IPS-15b (cell line): ENCODE measurements around the gene LHPP.

ENCODE experiments used
- H3K27me3 ChIP-seq: one replicate; pipeline ENCODE4 v1.6.1; 2013; ENCODE audit warnings: low read length; ENCODE audit not compliant: control insufficient read depth, insufficient read depth
- H3K36me3 ChIP-seq: one replicate; pipeline ENCODE4 v1.6.1; 2013; ENCODE audit warnings: low read length; ENCODE audit not compliant: control insufficient read depth, insufficient read depth
- H3K4me1 ChIP-seq: one replicate; pipeline ENCODE4 v1.6.1; 2013; ENCODE audit warnings: mild to moderate bottlenecking, low read length; ENCODE audit not compliant: control insufficient read depth, insufficient read depth
- H3K4me3 ChIP-seq: one replicate; pipeline ENCODE4 v1.5.1; 2013; ENCODE audit warnings: low read depth, low read length
- H3K9ac ChIP-seq: one replicate; pipeline ENCODE4 v1.6.1; 2013; ENCODE audit warnings: low read depth, mild to moderate bottlenecking, low read length
- H3K9me3 ChIP-seq: one replicate; pipeline ENCODE4 v1.6.1; 2013; ENCODE audit warnings: mild to moderate bottlenecking, low read length; ENCODE audit not compliant: control insufficient read depth, insufficient read depth

Gene LHPP

GRCh38 chr10:124508907-124509454 is 47.4 kb downstream of the LHPP start:
- Histone ChIP-seq H3K36me3 (no peaks in the 10 kb centered on the region), H3K4me3 (no peak overlapping the region), H3K9me3 (no peaks in the 10 kb centered on the region), H3K27me3 (no peaks in the 10 kb centered on the region), H3K4me1 (no peaks in the 10 kb centered on the region), H3K9ac (no peak overlapping the region)

GRCh38 chr10:124509880-124510632 is 48.4 kb downstream of the LHPP start:
- Histone ChIP-seq H3K27me3 (no peaks in the 10 kb centered on the region), H3K36me3 (no peaks in the 10 kb centered on the region)

GRCh38 chr10:124510759-124511158 is 49.1 kb downstream of the LHPP start:
- no peaks in the 10 kb centered on the region for H3K4me1 ChIP-seq
- no peaks in the 10 kb centered on the region for H3K27me3 ChIP-seq
- H3K36me3 ChIP-seq = no peaks in the 10 kb centered on the region
- no peak overlapping the region for H3K9ac ChIP-seq
- no peaks in the 10 kb centered on the region for H3K9me3 ChIP-seq
- H3K4me3 ChIP-seq = no peak overlapping the region

More at GRCh38 chr10:124509880-124510632, 48.4 kb downstream of the LHPP start:
- no peak overlapping the region for H3K9ac ChIP-seq
- no peaks in the 10 kb centered on the region for H3K9me3 ChIP-seq
- no peak overlapping the region for H3K4me3 ChIP-seq
- no peaks in the 10 kb centered on the region for H3K4me1 ChIP-seq

- Histone ChIP-seq H3K27me3 (no peaks in the 10 kb centered on the region), H3K9ac (no peak overlapping the region), H3K4me3 (no peak overlapping the region), H3K9me3 (no peaks in the 10 kb centered on the region), H3K4me1 (no peaks in the 10 kb centered on the region), H3K36me3 (no peaks in the 10 kb centered on the region)
Observed at GRCh38 chr10:124511205-124512039, 49.8 kb downstream of the LHPP start.

- H3K27me3 ChIP-seq = no peaks in the 10 kb centered on the region
- no peaks in the 10 kb centered on the region for H3K4me1 ChIP-seq
- no peak overlapping the region for H3K4me3 ChIP-seq
- H3K9ac ChIP-seq = no peak overlapping the region
- H3K36me3 ChIP-seq = no peaks in the 10 kb centered on the region
- H3K9me3 ChIP-seq = no peaks in the 10 kb centered on the region
Observed at GRCh38 chr10:124512040-124512428, 50.4 kb downstream of the LHPP start.

GRCh38 chr10:124512600-124512999 is 51.0 kb downstream of the LHPP start:
- H3K9ac ChIP-seq = no peak overlapping the region
- H3K36me3 ChIP-seq = no peaks in the 10 kb centered on the region
- H3K4me3 ChIP-seq = no peak overlapping the region
- H3K4me1 ChIP-seq = no peaks in the 10 kb centered on the region
- H3K27me3 ChIP-seq = no peaks in the 10 kb centered on the region
- H3K9me3 ChIP-seq = no peaks in the 10 kb centered on the region

GRCh38 chr10:124515244-124515970 is 53.8 kb downstream of the LHPP start:
- Histone ChIP-seq H3K27me3 (no peaks in the 10 kb centered on the region), H3K4me1 (no peaks in the 10 kb centered on the region), H3K36me3 (no peaks in the 10 kb centered on the region), H3K9ac (no peak overlapping the region), H3K4me3 (no peak overlapping the region), H3K9me3 (no peaks in the 10 kb centered on the region)

GRCh38 chr10:124516181-124516580 is 54.6 kb downstream of the LHPP start:
- no peaks in the 10 kb centered on the region for H3K27me3 ChIP-seq
- H3K4me1 ChIP-seq = no peaks in the 10 kb centered on the region
- no peaks in the 10 kb centered on the region for H3K9me3 ChIP-seq
- no peak overlapping the region for H3K9ac ChIP-seq
- H3K4me3 ChIP-seq = no peak overlapping the region
- no peaks in the 10 kb centered on the region for H3K36me3 ChIP-seq

GRCh38 chr10:124516746-124517397 is 55.2 kb downstream of the LHPP start:
- no peaks in the 10 kb centered on the region for H3K27me3 ChIP-seq
- no peaks in the 10 kb centered on the region for H3K4me1 ChIP-seq
- no peaks in the 10 kb centered on the region for H3K9me3 ChIP-seq
- H3K36me3 ChIP-seq = no peaks in the 10 kb centered on the region
- H3K4me3 ChIP-seq = no peak overlapping the region
- H3K9ac ChIP-seq = no peak overlapping the region

GRCh38 chr10:124517461-124517860 is 55.8 kb downstream of the LHPP start:
- H3K4me1 ChIP-seq = no peaks in the 10 kb centered on the region
- H3K36me3 ChIP-seq = no peaks in the 10 kb centered on the region
- H3K4me3 ChIP-seq = no peak overlapping the region
- no peak overlapping the region for H3K9ac ChIP-seq
- no peaks in the 10 kb centered on the region for H3K27me3 ChIP-seq
- no peaks in the 10 kb centered on the region for H3K9me3 ChIP-seq

- H3K4me1 ChIP-seq = no peaks in the 10 kb centered on the region
- H3K27me3 ChIP-seq = no peaks in the 10 kb centered on the region
- no peak overlapping the region for H3K4me3 ChIP-seq
- no peaks in the 10 kb centered on the region for H3K36me3 ChIP-seq
- no peak overlapping the region for H3K9ac ChIP-seq
- no peaks in the 10 kb centered on the region for H3K9me3 ChIP-seq
Observed at GRCh38 chr10:124517931-124518330, 56.3 kb downstream of the LHPP start.
